ACC112 (cell line): ENCODE data around the gene CNEP1R1.

ENCODE experiments used
- H2AFZ ChIP-seq: fragments of 200-600 bp; sonication (generic); one replicate; pipeline ENCODE4 v1.6.0; 2017; ENCODE audit warnings: antibody characterized with exemption, low read length; ENCODE audit not compliant: unreplicated experiment
- H3K27ac ChIP-seq: fragments of 200-600 bp; sonication (generic); 2 replicates; pipeline ENCODE4 v1.5.1; 2014; ENCODE audit warnings: low read depth, mild to moderate bottlenecking, antibody characterized with exemption, low read length, moderate library complexity
- H3K27me3 ChIP-seq: fragments of 200-600 bp; sonication (generic); 2 replicates; pipeline ENCODE4 v1.6.1; 2014; ENCODE audit warnings: mild to moderate bottlenecking, antibody characterized with exemption, low read length, moderate library complexity, mixed read lengths; ENCODE audit not compliant: insufficient read depth
- H3K36me3 ChIP-seq: fragments of 200-600 bp; sonication (generic); 2 replicates; pipeline ENCODE4 v1.6.1; 2016; ENCODE audit warnings: mild to moderate bottlenecking, antibody characterized with exemption, low read length, moderate library complexity, mixed read lengths; ENCODE audit not compliant: insufficient read depth
- H3K4me1 ChIP-seq: fragments of 200-600 bp; sonication (generic); one replicate; pipeline ENCODE4 v1.6.1; 2016; ENCODE audit warnings: low read length, mixed read lengths; ENCODE audit not compliant: insufficient read depth, unreplicated experiment, control insufficient read depth
- H3K4me3 ChIP-seq: fragments of 200-600 bp; sonication (generic); 2 replicates; pipeline ENCODE4 v1.5.1; 2014; ENCODE audit warnings: mild to moderate bottlenecking, low read depth, low read length
- H3K79me2 ChIP-seq: fragments of 200-600 bp; sonication (generic); one replicate; pipeline ENCODE4 v1.6.0; 2016; ENCODE audit warnings: low read length; ENCODE audit not compliant: control insufficient read depth, unreplicated experiment, insufficient read depth

Gene CNEP1R1, protein sequence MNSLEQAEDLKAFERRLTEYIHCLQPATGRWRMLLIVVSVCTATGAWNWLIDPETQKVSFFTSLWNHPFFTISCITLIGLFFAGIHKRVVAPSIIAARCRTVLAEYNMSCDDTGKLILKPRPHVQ

DNA sequence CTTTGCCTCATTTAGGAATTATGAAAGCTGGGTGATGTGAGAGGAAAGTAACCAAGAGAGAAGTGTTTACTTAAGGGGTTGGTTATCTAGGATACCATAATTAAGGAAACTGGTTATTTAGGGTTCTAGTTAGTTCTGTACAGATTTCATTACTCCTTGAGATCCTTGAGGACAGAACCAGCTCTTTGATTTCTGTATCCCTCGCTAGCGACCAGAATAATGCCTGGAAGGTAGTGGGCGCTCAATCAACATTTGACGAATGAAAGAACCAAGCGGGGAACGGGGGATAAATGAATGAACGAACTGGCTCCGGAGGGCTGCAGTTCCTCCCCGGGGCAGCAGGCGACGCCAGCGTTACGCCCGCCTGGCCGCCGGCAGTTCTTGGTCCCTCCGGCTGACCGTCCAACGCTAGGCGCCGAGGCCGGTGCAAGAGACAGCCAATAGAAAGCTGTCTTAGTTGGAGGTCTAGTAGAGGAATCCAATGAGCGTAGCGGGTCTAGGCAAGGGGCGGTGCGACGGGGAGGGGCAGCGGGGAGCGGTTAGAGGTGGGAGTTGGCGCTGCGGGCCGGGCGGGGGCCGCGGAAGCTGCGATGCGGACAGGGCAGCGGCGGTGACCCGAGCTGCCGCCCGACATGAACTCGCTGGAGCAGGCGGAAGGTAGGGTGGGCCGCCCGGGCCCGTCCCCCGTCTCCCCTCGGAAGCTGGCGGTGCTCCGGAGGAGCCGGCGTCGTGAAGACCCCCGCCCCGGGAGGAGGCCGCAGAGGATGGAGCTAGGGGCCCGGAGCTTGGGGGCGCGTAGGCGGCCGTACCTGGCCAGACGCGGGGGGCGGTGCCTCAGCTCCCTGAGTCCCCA is at the start of gene CNEP1R1:
Gene CNEP1R1 (plus strand): TSS at position 542 of the 853 bp plus-strand sequence. CDS start 91 bp downstream, at position 633.
- Histone ChIP-seq H3K4me3 (peak within 1 kb of the TSS; percentile 92), H3K79me2 (peaks cover 41% of the 10 kb centered on the region), H3K4me1 (peaks cover 5% of the 10 kb centered on the region), H3K27me3 (0 out of 2 replicates have a peak, but pooled peaks cover 6% of the 10 kb centered on the region), H2AFZ (peak within 1 kb of the TSS; percentile 90), H3K27ac (no peak within 1 kb of the TSS), H3K36me3 (peaks cover 6% of the 10 kb centered on the region; the same call in 1 of the 2 replicates)

DNA sequence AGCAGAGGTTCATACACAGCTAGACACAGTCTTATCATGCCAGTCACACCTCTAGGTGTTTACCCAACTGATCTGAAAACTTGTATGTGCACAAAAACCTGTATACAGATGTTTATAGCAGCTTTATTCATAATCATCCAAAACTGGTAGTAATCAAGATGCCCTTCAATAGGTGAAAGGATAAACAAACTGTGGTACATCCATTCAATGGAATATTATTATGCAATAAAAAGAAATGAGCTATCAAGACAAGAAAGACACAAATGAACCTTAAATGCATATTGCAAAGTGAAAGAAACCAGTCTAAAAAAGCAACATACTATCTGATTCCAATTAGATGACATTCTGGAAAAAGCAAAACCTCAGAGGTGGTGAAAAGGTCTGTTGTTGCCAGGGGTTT is 47.6 kb upstream of the CNEP1R1 start:
- no peaks in the 10 kb centered on the region for H3K4me1 ChIP-seq
- H2AFZ ChIP-seq = no peak overlapping the region
- H3K79me2 ChIP-seq = no peaks in the 10 kb centered on the region
- H3K27ac ChIP-seq = no peak overlapping the region
- H3K36me3 ChIP-seq = no peaks in the 10 kb centered on the region
- H3K27me3 ChIP-seq = peaks cover 29% of the 10 kb centered on the region; the same call in 1 of the 2 replicates
- H3K4me3 ChIP-seq = no peak overlapping the region

DNA sequence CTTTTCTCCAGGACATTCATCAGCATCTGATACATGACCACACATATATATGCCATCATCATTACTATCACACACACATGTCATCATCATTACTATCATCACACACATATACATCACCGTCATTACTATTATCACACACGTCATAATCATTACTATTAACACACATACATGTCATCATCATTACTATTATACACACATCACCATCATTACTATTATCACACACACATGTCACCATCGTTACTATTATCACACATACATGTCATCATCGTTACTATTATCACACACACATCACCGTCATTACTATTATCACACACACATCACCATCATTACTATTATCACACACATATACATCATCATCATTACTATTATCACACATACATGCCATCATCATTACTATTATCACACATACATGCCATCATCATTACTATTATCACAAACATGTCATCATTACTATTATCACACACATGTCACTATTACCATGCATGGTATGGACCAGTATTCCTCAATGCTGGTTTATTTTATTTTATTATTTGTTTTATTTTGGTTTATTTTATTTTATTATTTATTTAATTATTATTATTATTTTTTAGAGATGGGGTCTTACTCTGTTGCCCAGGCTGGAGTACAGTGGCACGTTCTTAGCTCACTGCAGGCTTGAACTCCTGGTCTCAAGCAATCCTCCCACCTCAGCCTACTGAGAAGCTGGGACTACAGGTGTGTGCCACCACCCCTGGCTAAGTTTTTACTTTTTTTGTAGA is 46.3 kb upstream of the CNEP1R1 start:
- no peaks in the 10 kb centered on the region for H3K36me3 ChIP-seq
- H3K79me2 ChIP-seq = no peaks in the 10 kb centered on the region
- H3K4me1 ChIP-seq = no peaks in the 10 kb centered on the region
- H3K27me3 ChIP-seq = peaks cover 17% of the 10 kb centered on the region; the same call in 1 of the 2 replicates
- H2AFZ ChIP-seq = no peak overlapping the region
- H3K4me3 ChIP-seq = no peak overlapping the region
- H3K27ac ChIP-seq = no peak overlapping the region

DNA sequence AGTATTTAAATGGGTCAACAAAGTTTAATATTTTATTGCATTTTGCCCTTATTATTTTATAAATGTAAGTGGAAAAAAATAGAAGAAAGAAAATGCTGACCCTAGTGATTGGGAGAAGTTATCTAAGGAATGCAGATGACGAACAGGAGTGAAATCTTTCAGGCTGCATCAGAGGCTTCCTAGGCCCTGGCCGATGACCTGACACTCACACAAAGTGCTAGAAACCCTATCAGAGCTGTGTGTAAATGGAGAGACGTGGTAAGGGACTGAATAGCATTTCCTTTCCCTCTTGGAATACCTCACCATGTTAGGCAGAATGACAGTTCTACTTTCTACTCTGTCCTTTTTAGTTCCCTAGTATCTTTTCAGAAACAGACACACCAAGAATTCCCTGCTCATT is 44.9 kb upstream of the CNEP1R1 start:
- H3K27ac ChIP-seq = no peak overlapping the region
- H3K79me2 ChIP-seq = no peaks in the 10 kb centered on the region
- no peaks in the 10 kb centered on the region for H3K36me3 ChIP-seq
- H3K4me3 ChIP-seq = no peak overlapping the region
- peaks cover 11% of the 10 kb centered on the region; the same call in 1 of the 2 replicates for H3K27me3 ChIP-seq
- no peaks in the 10 kb centered on the region for H3K4me1 ChIP-seq
- H2AFZ ChIP-seq = no peak overlapping the region

DNA sequence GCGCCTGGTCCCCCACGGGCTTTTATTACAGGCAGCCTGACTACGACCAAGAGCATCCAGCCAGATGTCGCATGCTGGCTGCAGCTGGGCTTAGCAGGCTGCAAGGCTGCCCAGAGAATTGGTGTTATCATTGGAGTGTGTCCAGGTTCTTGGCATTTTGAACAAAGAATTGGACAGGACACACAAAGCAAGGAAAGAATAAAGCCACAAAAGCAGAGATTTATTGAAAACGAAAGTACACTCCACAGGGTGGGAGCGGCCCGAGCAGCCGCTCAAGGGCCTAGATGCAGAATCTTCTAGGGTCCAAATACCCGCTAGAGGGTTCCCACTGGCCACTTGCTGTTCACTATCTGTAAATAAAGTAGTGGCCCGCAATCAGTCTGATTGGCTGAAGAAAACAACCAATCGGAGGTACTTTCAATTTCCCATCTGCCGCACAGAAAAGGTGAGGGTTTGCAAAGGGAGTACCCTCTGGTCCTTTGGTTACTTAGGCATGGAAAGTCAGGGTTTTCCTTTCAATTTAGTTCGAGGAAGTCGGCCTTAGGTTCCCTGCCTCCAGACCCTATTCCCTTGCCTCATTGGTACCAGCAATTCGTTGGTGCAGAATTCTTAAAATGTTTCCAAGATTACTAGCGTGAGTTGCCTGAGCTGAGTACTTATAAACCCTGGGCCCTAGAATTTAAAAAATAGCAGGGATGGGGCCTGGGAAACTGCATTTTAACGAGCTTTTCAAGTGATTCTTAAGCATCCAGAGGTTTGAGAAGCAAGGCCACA is 38.5 kb upstream of the CNEP1R1 start:
- Histone ChIP-seq H3K4me3 (no peak overlapping the region), H2AFZ (peak overlapping the region; percentile 25), H3K36me3 (no peaks in the 10 kb centered on the region), H3K4me1 (peaks cover 4% of the 10 kb centered on the region), H3K27ac (no peak overlapping the region), H3K79me2 (no peaks in the 10 kb centered on the region), H3K27me3 (no peaks in the 10 kb centered on the region)

DNA sequence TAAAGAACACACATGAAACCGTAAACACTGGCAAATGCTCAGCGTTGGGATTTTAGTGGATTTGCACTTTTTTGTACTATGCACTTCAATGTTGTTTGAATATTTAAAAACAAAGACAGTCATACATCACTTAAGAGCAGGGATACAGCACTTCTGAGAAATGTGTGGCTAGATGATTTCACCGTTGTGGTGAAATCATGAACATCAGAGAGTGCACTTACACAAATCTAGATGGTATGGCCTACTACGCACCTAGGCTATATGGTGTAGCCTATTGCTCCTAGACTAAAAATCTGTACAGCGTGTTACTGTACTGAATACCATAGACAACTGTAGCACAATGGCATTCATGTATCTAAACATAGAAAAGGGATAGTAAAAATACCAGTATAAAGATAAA is 37.6 kb upstream of the CNEP1R1 start:
- Histone ChIP-seq H3K4me3 (no peak overlapping the region), H3K4me1 (peaks cover 4% of the 10 kb centered on the region), H3K27me3 (no peaks in the 10 kb centered on the region), H2AFZ (no peak overlapping the region), H3K27ac (no peak overlapping the region), H3K79me2 (no peaks in the 10 kb centered on the region), H3K36me3 (no peaks in the 10 kb centered on the region)

DNA sequence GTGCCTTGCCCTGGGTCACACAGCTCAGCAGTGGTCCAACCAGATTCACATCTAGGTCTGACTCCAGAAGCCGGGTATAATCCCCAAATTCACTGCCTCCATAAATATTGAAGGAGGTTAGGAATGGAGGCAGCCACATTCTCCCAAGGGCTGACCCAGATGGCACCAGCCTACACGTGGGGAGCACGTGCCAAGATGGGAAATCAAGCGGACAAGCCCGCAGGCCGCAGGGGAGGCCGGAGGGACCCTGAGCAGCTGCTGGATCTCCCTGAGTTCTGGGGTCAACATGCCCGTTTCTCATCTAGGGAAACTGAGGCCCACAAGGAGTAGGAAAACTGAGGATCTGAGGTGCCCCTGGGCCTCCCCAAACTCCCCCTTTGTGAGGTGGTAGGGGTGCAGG is 32.2 kb upstream of the CNEP1R1 start:
- Histone ChIP-seq H3K4me3 (no peak overlapping the region), H3K79me2 (no peaks in the 10 kb centered on the region), H2AFZ (no peak overlapping the region), H3K4me1 (peaks cover 4% of the 10 kb centered on the region), H3K27me3 (peaks cover 28% of the 10 kb centered on the region), H3K27ac (no peak overlapping the region), H3K36me3 (no peaks in the 10 kb centered on the region)

DNA sequence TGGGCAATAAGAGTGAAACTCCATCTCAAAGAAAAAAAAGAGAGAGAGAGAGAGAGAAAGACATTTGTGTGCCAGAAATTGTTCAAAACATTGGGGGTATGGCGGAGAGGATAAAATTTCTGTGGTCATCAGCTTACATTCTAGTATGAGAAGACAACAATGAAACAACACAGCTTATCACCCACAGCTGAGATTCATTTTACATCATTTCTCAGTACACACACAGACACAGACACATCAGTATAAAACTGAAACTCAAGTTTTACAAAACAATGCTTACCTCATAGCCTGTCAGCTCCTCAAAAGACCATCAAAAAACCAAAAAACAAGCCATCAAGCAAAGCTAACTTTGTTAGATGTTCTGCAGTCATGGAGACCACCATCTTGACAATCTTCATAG is 31.4 kb upstream of the CNEP1R1 start:
- Histone ChIP-seq H3K79me2 (no peaks in the 10 kb centered on the region), H3K4me1 (no peaks in the 10 kb centered on the region), H2AFZ (no peak overlapping the region), H3K27ac (no peak overlapping the region), H3K36me3 (no peaks in the 10 kb centered on the region), H3K4me3 (no peak overlapping the region), H3K27me3 (peaks cover 30% of the 10 kb centered on the region)

DNA sequence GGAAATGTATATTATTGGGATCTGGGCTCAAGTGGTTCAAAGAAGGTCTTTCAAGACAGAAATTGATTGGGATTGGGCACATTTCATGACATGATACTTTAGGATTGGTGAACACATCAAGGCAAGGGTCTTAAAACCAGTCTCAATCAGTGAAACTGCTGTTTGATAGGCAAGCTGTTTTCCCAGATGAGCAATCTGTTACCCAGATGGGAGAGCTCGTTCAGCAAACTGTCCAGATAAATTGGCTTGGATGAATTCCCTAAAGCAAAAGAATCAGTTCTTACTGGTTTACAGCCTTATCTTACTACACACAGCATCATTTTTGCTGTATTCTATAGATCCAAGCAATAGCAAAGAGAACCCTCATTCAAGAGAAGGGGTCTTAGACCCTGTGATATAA is 31.0 kb upstream of the CNEP1R1 start:
- H3K36me3 ChIP-seq = no peaks in the 10 kb centered on the region
- no peaks in the 10 kb centered on the region for H3K79me2 ChIP-seq
- H3K27ac ChIP-seq = no peak overlapping the region
- no peaks in the 10 kb centered on the region for H3K4me1 ChIP-seq
- H2AFZ ChIP-seq = no peak overlapping the region
- no peak overlapping the region for H3K4me3 ChIP-seq
- peaks cover 33% of the 10 kb centered on the region for H3K27me3 ChIP-seq

DNA sequence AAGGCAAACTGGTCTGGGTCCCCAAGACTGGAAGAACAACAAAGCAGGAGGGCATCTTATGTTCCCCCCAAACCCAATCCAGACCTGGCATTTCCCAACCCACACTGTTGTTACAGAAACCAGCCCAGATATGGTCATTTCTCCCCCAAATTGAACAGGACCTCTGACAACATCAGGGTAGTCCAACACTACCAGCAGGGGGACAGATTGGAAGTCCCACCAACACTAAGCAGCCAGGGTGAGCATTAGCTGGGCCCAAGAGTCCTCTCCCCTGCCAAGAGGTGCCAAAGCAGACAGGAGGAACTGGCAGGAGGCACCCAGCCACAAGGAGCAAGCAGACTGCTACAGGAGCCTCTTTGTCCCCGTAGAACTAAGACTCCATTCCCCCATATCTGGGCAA is 29.3 kb upstream of the CNEP1R1 start:
- Histone ChIP-seq H3K4me3 (no peak overlapping the region), H3K36me3 (no peaks in the 10 kb centered on the region), H3K27ac (no peak overlapping the region), H2AFZ (no peak overlapping the region), H3K79me2 (no peaks in the 10 kb centered on the region), H3K4me1 (no peaks in the 10 kb centered on the region), H3K27me3 (peaks cover 33% of the 10 kb centered on the region)
